GM12801 (cell line): Measurements from ENCODE around the gene FUT6.

Experiments
- CTCF ChIP-seq: IDR thresholded peaks from one replicate; pipeline ENCODE4 v1.5.1; 2011; ENCODE audit warnings: control low read depth; ENCODE audit not compliant: insufficient read length; ENCODE audit errors: extremely low read depth

The FUT6 gene

DNA sequence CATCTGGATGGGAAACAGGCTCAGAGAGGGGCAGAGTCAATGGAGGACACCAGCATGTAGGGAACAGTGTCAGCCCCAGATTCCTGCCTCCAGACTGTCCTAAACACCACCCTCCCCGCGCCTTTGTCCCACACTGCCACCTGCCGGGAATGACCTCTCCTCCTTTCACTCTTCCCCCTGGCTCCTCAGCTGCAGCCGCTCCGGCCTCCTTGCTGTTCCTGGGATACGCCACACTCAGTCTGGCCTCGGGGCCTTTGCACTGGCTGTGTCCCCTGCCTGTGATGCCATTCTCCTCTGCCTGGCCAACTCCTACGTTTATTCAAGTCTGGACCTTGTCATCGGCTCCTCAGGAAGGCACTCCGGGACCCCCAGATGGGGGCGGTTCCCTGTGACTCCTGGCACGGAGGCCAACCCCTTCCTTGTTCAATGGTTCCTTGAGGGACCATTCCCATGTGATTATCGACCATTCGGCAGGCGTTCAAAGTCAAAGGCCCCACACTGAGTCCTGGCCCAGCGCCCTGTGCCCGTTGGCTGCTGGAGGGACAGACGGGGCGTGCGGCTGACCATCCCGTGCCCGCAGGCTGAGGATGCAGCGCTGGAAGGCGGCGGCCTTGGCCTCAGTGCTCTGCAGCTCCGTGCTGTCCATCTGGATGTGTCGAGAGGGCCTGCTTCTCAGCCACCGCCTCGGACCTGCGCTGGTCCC, 15.8 kb downstream of the FUT6 start:
- no peak for TF ChIP-seq CTCF

GRCh38 chr19:5822181-5822844, 17.2 kb downstream of the FUT6 start:
- TF ChIP-seq CTCF, result no peak

DNA sequence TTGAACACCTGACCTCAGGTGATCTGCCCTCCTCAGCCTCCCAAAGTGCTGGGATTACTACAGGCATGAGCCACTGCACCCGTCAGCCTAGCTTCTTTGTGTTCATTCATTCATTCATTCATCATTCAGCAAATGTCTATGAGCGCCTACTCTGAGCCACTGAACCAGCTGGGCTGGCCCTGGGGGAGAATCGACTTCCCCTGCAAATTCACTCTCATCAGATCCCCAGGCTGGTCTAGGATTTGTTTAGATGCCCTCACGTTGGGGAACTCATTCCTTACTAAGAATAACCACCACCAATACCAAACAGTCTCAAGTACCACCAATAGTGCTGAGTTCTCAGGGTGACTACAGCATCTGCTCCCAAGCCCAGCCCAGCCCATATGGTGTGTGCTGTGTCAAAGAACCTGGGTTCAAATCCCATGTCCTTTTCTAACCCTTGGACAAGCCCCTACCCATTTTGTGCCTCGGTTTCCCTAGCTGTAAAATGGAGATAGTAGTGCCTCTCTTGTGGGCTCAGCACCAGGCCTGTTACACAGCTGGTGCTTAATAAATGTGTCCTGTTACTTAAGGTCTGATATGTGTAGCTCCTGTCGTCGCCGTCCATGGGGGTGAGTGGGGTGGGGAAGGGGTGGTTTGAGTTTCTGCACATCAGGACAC, 17.9 kb downstream of the FUT6 start:
- TF ChIP-seq CTCF, result no peak

DNA sequence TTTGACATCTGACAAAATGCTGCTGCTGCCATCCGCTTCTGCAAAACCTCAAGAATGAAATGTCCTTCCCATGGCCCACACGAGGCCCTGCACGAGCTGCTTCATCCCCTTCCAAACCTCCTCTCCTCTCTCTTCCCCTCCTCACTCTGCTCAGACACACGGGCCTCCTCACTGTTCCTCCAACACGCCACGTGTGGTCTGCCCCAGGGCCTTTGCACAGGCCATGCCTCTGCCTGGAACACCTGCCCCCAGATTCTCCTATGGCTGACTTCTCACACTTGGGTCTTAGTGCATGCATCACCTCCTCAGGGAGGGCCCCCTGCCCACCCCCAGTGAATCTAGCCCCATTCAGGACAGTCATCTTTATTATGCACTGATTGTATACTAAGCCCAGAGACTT, 18.7 kb downstream of the FUT6 start:
- no peak for TF ChIP-seq CTCF

DNA sequence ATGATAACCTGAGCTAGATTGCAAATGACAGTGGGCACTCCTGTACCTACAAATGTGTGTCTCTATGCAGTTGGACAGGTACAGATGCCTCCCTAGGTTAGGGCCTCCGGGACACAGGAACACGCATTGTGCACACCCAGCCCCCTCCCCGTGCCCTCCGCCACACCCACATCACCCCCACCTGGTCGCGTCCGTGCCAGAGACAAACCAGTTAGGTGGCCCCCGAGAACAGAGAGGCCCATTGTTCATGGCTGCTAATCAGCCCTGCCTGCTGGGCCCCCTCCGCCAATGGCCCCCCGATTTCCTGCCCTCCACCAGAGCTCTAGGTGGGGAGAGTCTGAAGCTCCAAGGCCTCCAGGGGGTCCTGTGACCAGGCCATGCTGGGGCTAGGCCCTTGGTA, 20.9 kb downstream of the FUT6 start:
- TF ChIP-seq CTCF, result no peak

DNA sequence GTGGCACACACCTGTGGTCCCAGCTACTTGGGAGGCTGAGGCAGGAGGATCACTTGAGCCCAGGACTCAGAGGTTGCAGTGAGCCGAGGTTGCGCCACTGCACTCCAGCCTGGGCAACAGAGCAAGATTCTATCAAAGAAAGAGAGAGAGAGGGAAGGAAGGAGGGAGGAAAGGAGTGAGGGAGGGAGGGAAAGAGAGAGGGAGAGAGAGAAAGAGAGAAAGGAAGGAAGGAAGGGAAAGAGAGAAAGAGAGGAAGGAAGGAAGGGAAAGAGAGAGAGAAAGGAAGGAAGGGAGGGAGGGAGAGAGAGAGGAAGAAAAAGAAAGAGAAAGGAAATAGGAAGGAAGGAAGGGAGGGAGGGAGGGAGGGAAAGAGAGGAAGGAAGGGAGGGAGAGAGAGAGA, 22.3 kb downstream of the FUT6 start:
- no peak for TF ChIP-seq CTCF

- no peak for TF ChIP-seq CTCF
Observed at GRCh38 chr19:5814852-5815246, 24.7 kb downstream of the FUT6 start.
